HEK293 (cell line): Measurements from ENCODE around the gene EFCAB5.
"Not testable (repeated sequence)": the region's sequence is repeated elsewhere in the genome, so short reads cannot be mapped to it uniquely, and the experiment has no call there.

Source experiments
- CTCF ChIA-PET: fragments of 350-600 bp; formaldehyde crosslinking; extraction: SDS; loops from one replicate; lab custom pipeline; 2021; ENCODE audit warnings: antibody characterized with exemption; lab: Yijun Ruan, JAX
- POLR2A ChIA-PET: fragments of 300-600 bp; formaldehyde crosslinking; extraction: SDS; loops from one replicate; lab custom pipeline; 2020; ENCODE audit warnings: antibody characterized with exemption, inconsistent platforms; lab: Yijun Ruan, JAX
- H3K27ac ChIP-seq: fragments of 200-500 bp; sonication (Bioruptor generic); 2 replicates; pipeline ENCODE4 v1.5.1; 2014; ENCODE audit warnings: low read depth, low read length, control low read depth, inconsistent platforms; ENCODE audit errors: extremely low read depth
- H3K36me3 ChIP-seq, 2 experiments: fragments of 200-500 bp in 1 of 2; sonication (Bioruptor generic) in 1 of 2; 1 replicate in 1 of 2; 2 replicates in 1 of 2; pipeline ENCODE4 v1.5.1; 2014 to 2017; ENCODE audit warnings: inconsistent platforms in 2 of 2, low read length in 2 of 2; ENCODE audit not compliant: control insufficient read depth in 2 of 2, insufficient read depth in 1 of 2
- H3K4me1 ChIP-seq: fragments of 200-500 bp; sonication (Bioruptor generic); 2 replicates; pipeline ENCODE4 v1.5.1; 2014; ENCODE audit warnings: mild to moderate bottlenecking, low read length, inconsistent platforms; ENCODE audit not compliant: control insufficient read depth, insufficient read depth
- H3K4me3 ChIP-seq: 2 replicates; pipeline ENCODE4 v1.5.1; 2011; ENCODE audit warnings: low read depth, mild to moderate bottlenecking, control low read depth, low read length, moderate library complexity
- H3K9me3 ChIP-seq: fragments of 200-500 bp; sonication (Bioruptor generic); 2 replicates; pipeline ENCODE4 v1.5.1; 2014; ENCODE audit warnings: low read depth, low read length, inconsistent platforms; ENCODE audit not compliant: control insufficient read depth, insufficient read depth
- ZFP37 ChIP-seq: fragments of 450-650 bp; formaldehyde crosslinking; IDR thresholded peaks from 2 replicates; pipeline ENCODE4 v1.5.1; 2016; ENCODE audit warnings: missing biosample characterization, missing genetic modification characterization
- ZNF10 ChIP-seq: fragments of 450-650 bp; formaldehyde crosslinking; IDR thresholded peaks from 2 replicates; pipeline ENCODE4 v1.5.1; 2017; ENCODE audit warnings: missing biosample characterization, missing genetic modification characterization
- ZNF114 ChIP-seq: fragments of 450-650 bp; formaldehyde crosslinking; IDR thresholded peaks from 2 replicates; pipeline ENCODE4 v1.5.0; 2017; ENCODE audit warnings: missing biosample characterization, missing genetic modification characterization
- ZNF146 ChIP-seq: fragments of 450-650 bp; formaldehyde crosslinking; IDR thresholded peaks from 2 replicates; pipeline ENCODE4 v1.5.1; 2016; ENCODE audit warnings: missing biosample characterization, missing genetic modification characterization
- ZNF157 ChIP-seq: fragments of 450-650 bp; formaldehyde crosslinking; IDR thresholded peaks from 2 replicates; pipeline ENCODE4 v1.5.1; 2016; ENCODE audit warnings: missing biosample characterization, missing genetic modification characterization
- ZNF26 ChIP-seq: fragments of 450-650 bp; formaldehyde crosslinking; IDR thresholded peaks from 2 replicates; pipeline ENCODE4 v1.5.1; 2016; ENCODE audit warnings: missing biosample characterization, missing genetic modification characterization
- ZNF362 ChIP-seq: fragments of 450-650 bp; formaldehyde crosslinking; IDR thresholded peaks from 2 replicates; pipeline ENCODE4 v1.5.1; 2016; ENCODE audit warnings: missing biosample characterization, missing genetic modification characterization
- ZNF529 ChIP-seq: fragments of 450-650 bp; formaldehyde crosslinking; IDR thresholded peaks from 2 replicates; pipeline ENCODE4 v1.5.1; 2017; ENCODE audit warnings: missing genetic modification characterization, missing biosample characterization; ENCODE audit not compliant: insufficient replicate concordance
- ZNF580 ChIP-seq: fragments of 450-650 bp; formaldehyde crosslinking; IDR thresholded peaks from 2 replicates; pipeline ENCODE4 v1.5.1; 2016; ENCODE audit warnings: missing biosample characterization, missing genetic modification characterization
- ZNF610 ChIP-seq: fragments of 450-650 bp; formaldehyde crosslinking; IDR thresholded peaks from 2 replicates; pipeline ENCODE4 v1.5.1; 2016; ENCODE audit warnings: missing biosample characterization, missing genetic modification characterization, borderline replicate concordance
- ZNF645 ChIP-seq: fragments of 450-650 bp; formaldehyde crosslinking; IDR thresholded peaks from 2 replicates; pipeline ENCODE4; 2016; ENCODE audit warnings: missing biosample characterization, missing genetic modification characterization
- ZNF658 ChIP-seq: fragments of 450-650 bp; formaldehyde crosslinking; IDR thresholded peaks from 2 replicates; pipeline ENCODE4; 2016; ENCODE audit warnings: missing biosample characterization, missing genetic modification characterization
- ZSCAN16 ChIP-seq: fragments of 450-650 bp; formaldehyde crosslinking; IDR thresholded peaks from 2 replicates; pipeline ENCODE4 v1.5.1; 2016; ENCODE audit warnings: missing biosample characterization, missing genetic modification characterization
- ZSCAN4 ChIP-seq: fragments of 450-650 bp; formaldehyde crosslinking; IDR thresholded peaks from 2 replicates; pipeline ENCODE4 v1.5.1; 2017; ENCODE audit warnings: missing biosample characterization, missing genetic modification characterization
- ZXDB ChIP-seq: fragments of 450-650 bp; formaldehyde crosslinking; IDR thresholded peaks from 2 replicates; pipeline ENCODE4 v1.5.1; 2016; ENCODE audit warnings: missing biosample characterization, missing genetic modification characterization

The EFCAB5 gene

GRCh38 chr17:29935909-29936308, 5.5 kb upstream of the EFCAB5 start:
- peak; percentile 93 for TF ChIP-seq ZNF146
- TF ChIP-seq ZNF580 (tag by site-specific recombination): peak; percentile 45; the same call in 1 of the 2 replicates
- not testable (repeated sequence) for H3K4me3 ChIP-seq, H3K9me3 ChIP-seq, H3K4me1 ChIP-seq, H3K36me3 ChIP-seq, H3K27ac ChIP-seq
- ChIA-PET POLR2A (interaction anchor here (0.6 kb wide), 1 partner anchor 574 kb away, joined by 3 read pairs; no protein-coding TSS in a partner anchor), CTCF (interaction anchor here (1.0 to 15.2 kb wide), 4 partner anchors 86 to 158 kb away, joined by 4 to 361 read pairs (median 28); no protein-coding TSS in a partner anchor)

- Histone ChIP-seq H3K4me1 (no peaks in the 10 kb centered on the region), H3K4me3 (no peak overlapping the region), H3K27ac (no peak overlapping the region), H3K36me3 (no peaks in the 10 kb centered on the region), H3K9me3 (no peaks in the 10 kb centered on the region)
- POLR2A ChIA-PET: no interaction called here
- TF ChIP-seq ZNF26 (tag by site-specific recombination) (no peak), ZNF10 (tag by site-specific recombination) (no peak), ZNF658 (tag by site-specific recombination) (no peak), ZXDB (tag by site-specific recombination) (no peak), ZNF610 (no peak), ZNF157 (tag by site-specific recombination) (peak; percentile 96), ZNF645 (no peak), ZNF114 (tag by site-specific recombination) (no peak)
- CTCF ChIA-PET: interaction anchor here (4.4 to 15.2 kb wide), 2 partner anchors 128 to 157 kb away, joined by 51 to 361 read pairs; no protein-coding TSS in a partner anchor
These were observed 4.7 kb upstream of the EFCAB5 start for GRCh38 chr17:29936724-29937123.

GRCh38 chr17:29945281-29945680, 3.8 kb downstream of the EFCAB5 start:
- no peaks in the 10 kb centered on the region for H3K9me3 ChIP-seq
- CTCF ChIA-PET: interaction anchor here (1.5 to 2.4 kb wide), 3 partner anchors 14 to 148 kb away, joined by 3 to 12 read pairs (median 8); no protein-coding TSS in a partner anchor
- TF ChIP-seq ZFP37 (tag by site-specific recombination) (no peak), ZSCAN4 (no peak), ZNF529 (tag by site-specific recombination) (no peak), ZSCAN16 (tag by site-specific recombination) (no peak), ZNF362 (no peak)
- TF ChIP-seq, all 188 proteins: peak for 0
- Histone ChIP-seq H3K4me3 (no peak overlapping the region), H3K4me1 (no peaks in the 10 kb centered on the region), H3K36me3 (no peaks in the 10 kb centered on the region), H3K27ac (no peak overlapping the region)
- POLR2A ChIA-PET: no interaction called here
